ENCODE results near the gene FAM131B.

FAM131B gene

GRCh38 chr7:143320620-143321019 is 41.9 kb downstream of the FAM131B start:
- peak; percentile 6 for DNase-seq

GRCh38 chr7:143318661-143319060 is 43.9 kb downstream of the FAM131B start:
- no peak for DNase-seq

GRCh38 chr7:143316492-143316891 is 46.0 kb downstream of the FAM131B start:
- no peak for DNase-seq

GRCh38 chr7:143315776-143316175 is 46.7 kb downstream of the FAM131B start, which contains the start of gene CLCN1:
CLCN1 (plus strand) TSS chr7:143316111; CDS start chr7:143316213, 102 bp downstream.
- no peak for DNase-seq

- DNase-seq = no peak
Measured at GRCh38 chr7:143314127-143314526, 48.4 kb downstream of the FAM131B start.

GRCh38 chr7:143308632-143309031 is 53.9 kb downstream of the FAM131B start:
- DNase-seq = no peak

GRCh38 chr7:143305423-143306070 is 57.0 kb downstream of the FAM131B start:
- DNase-seq = peak; percentile 18

- no peak for DNase-seq
Measured at GRCh38 chr7:143304938-143305337, 57.6 kb downstream of the FAM131B start.

- no peak for DNase-seq
Measured at GRCh38 chr7:143303733-143304132, 58.8 kb downstream of the FAM131B start.

Measured in NCI-H226 (cell line).